SU-DHL-6 (cell line): Measurements from ENCODE around the gene LONRF2.

Experiments used
- EZH2phosphoT487 ChIP-seq: fragments of 200-600 bp; sonication (generic), shearing (Covaris generic); conservative IDR thresholded peaks from 2 replicates; pipeline ENCODE4 v1.6.1; 2018; ENCODE audit warnings: mild to moderate bottlenecking, antibody characterized with exemption, low read length, moderate library complexity, mixed read lengths
- TF ChIP-seq, protein P1 (sequence below): fragments of 200-600 bp; sonication (generic); IDR thresholded peaks from one replicate; pipeline ENCODE4 v1.5.1; 2017; ENCODE audit warnings: antibody characterized with exemption, mild to moderate bottlenecking, low read length, moderate library complexity; ENCODE audit not compliant: insufficient read depth, poor library complexity, severe bottlenecking

DNA sequence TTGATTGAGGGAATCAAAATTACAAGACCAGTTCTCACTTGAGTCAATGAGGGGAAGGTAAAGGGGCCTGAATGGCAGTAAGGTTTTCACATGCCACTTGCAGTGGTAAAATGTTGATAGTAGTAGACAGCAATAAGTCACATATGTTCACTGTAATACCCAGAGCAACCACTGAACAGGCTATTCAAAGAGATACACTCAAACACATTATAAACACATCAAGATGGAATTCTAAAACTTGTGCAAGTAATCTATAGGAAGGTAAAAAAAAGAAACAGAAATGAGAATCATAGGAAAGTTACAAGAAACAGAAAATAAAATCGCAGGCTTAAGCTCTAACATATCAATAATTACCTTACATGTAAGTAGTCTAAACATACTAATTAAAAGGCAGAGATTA, 93.3 kb downstream of the LONRF2 start:
- TF ChIP-seq, protein P1, sequence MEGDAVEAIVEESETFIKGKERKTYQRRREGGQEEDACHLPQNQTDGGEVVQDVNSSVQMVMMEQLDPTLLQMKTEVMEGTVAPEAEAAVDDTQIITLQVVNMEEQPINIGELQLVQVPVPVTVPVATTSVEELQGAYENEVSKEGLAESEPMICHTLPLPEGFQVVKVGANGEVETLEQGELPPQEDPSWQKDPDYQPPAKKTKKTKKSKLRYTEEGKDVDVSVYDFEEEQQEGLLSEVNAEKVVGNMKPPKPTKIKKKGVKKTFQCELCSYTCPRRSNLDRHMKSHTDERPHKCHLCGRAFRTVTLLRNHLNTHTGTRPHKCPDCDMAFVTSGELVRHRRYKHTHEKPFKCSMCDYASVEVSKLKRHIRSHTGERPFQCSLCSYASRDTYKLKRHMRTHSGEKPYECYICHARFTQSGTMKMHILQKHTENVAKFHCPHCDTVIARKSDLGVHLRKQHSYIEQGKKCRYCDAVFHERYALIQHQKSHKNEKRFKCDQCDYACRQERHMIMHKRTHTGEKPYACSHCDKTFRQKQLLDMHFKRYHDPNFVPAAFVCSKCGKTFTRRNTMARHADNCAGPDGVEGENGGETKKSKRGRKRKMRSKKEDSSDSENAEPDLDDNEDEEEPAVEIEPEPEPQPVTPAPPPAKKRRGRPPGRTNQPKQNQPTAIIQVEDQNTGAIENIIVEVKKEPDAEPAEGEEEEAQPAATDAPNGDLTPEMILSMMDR = no peak
- no peak for TF ChIP-seq EZH2phosphoT487
